A549 (cell line): ENCODE measurements around the gene SMIM30. TPM values are rescaled to one million over a fixed set of nuclear protein-coding genes. Genes with fewer than 3 reads are reported as not detected.

Experiments
- ATAC-seq, 2 experiments: fragments of 200-7000 bp in 1 of 2; fragments of >200 bp in 1 of 2; cut with Nextera tagmentation in 1 of 2; cut with Tn5 transposase in 1 of 2; 3 replicates each; pipeline versions ENCODE4 v1.8.0 to v1.9.1; 2018 to 2020; ENCODE audit warnings: mild to moderate bottlenecking in 1 of 2, moderate library complexity in 1 of 2
- CTCF ChIA-PET: fragments of 300-600 bp; sonication (Branson Sonifier 250); formaldehyde crosslinking; extraction: SDS; loops from one replicate; lab custom pipeline; 2021; ENCODE audit warnings: antibody characterized with exemption, inconsistent platforms; lab: Yijun Ruan, JAX
- POLR2A ChIA-PET: fragments of 350-600 bp; formaldehyde crosslinking; extraction: SDS; loops from one replicate; lab custom pipeline; 2021; ENCODE audit warnings: antibody characterized with exemption, inconsistent platforms; lab: Yijun Ruan, JAX
- DNase-seq, 2 experiments: peaks; one replicate each; pipeline versions ENCODE4 v3.0.0 to v3.0.0-alpha.2; 2011 to 2016; ENCODE audit warnings: low read depth in 1 of 2, low spot score in 1 of 2
- FAIRE-seq: peaks from 2 replicates; lab custom pipeline; 2011; peaks lifted over from hg19 to GRCh38; lab: Jason Lieb, UNC
- H3K27ac ChIP-seq, 2 experiments: fragments of >200 bp; sonication (Bioruptor Twin); formaldehyde crosslinking; 3 replicates each; pipeline ENCODE4 v1.5.1; 2016 to 2017
- H3K4me1 ChIP-seq: fragments of >200 bp; sonication (Bioruptor Twin); formaldehyde crosslinking; 3 replicates; pipeline ENCODE4 v1.6.1; 2016
- H3K4me2 ChIP-seq: fragments of >200 bp; sonication (Bioruptor Twin); formaldehyde crosslinking; 3 replicates; pipeline ENCODE4 v1.6.1; 2016
- H3K4me3 ChIP-seq: fragments of >200 bp; sonication (Bioruptor Twin); formaldehyde crosslinking; 3 replicates; pipeline ENCODE4 v1.5.1; 2016
- H3K9me3 ChIP-seq: fragments of >200 bp; sonication (Bioruptor Twin); formaldehyde crosslinking; 3 replicates; pipeline ENCODE4 v1.6.1; 2016
- BHLHE40 ChIP-seq: IDR thresholded peaks from 2 replicates; pipeline ENCODE4 v1.6.1; 2012; ENCODE audit warnings: low read depth, low read length, inconsistent platforms
- CEBPB ChIP-seq, 2 experiments: fragments of >200 bp in 1 of 2; sonication (Bioruptor Twin) in 1 of 2; formaldehyde crosslinking in 1 of 2; IDR thresholded peaks; 2 replicates each; pipeline ENCODE4 v1.6.1; 2012 to 2016
- CHD2 ChIP-seq: fragments of 150-350 bp; IDR thresholded peaks from 2 replicates; pipeline ENCODE4 v1.6.1; 2014; ENCODE audit warnings: low read length; ENCODE audit not compliant: partially characterized antibody
- CHD4 ChIP-seq: fragments of 200-600 bp; sonication (generic); IDR thresholded peaks from 2 replicates; pipeline ENCODE4 v1.6.1; 2016; ENCODE audit warnings: antibody characterized with exemption, mild to moderate bottlenecking, borderline replicate concordance
- CTCF ChIP-seq: fragments of >200 bp; sonication (Bioruptor Twin); formaldehyde crosslinking; IDR thresholded peaks from 3 replicates; pipeline ENCODE4 v1.5.1; 2016
- EHMT2 ChIP-seq: fragments of 200-600 bp; sonication (generic); IDR thresholded peaks from 2 replicates; pipeline ENCODE4 v1.6.1; 2016; ENCODE audit warnings: antibody characterized with exemption, low read depth, mild to moderate bottlenecking, moderate library complexity
- EP300 ChIP-seq, 2 experiments: fragments of >200 bp; sonication (Bioruptor Twin); formaldehyde crosslinking; IDR thresholded peaks; 2 replicates in 1 of 2; 3 replicates in 1 of 2; pipeline ENCODE4 v1.6.1; 2016 to 2017
- FOSL2 ChIP-seq, 2 experiments: fragments of 450-650 bp in 1 of 2; fragments of >200 bp in 1 of 2; sonication (Bioruptor Twin) in 1 of 2; formaldehyde crosslinking; IDR thresholded peaks; 2 replicates each; pipeline versions ENCODE4 v1.5.0 to v1.6.1; 2016 to 2020; ENCODE audit warnings: mild to moderate bottlenecking in 1 of 2, moderate library complexity in 1 of 2
- HMGXB4 ChIP-seq: fragments of 250-450 bp; sonication (Bioruptor Pico); IDR thresholded peaks from 2 replicates; pipeline ENCODE4 v1.5.0; 2021; ENCODE audit warnings: mild to moderate bottlenecking, moderate library complexity, borderline replicate concordance
- JUN ChIP-seq, 2 experiments: fragments of >200 bp; sonication (Bioruptor Twin); formaldehyde crosslinking; IDR thresholded peaks; 2 replicates in 1 of 2; 3 replicates in 1 of 2; pipeline ENCODE4 v1.6.1; 2016 to 2017
- KDM1A ChIP-seq: fragments of 200-600 bp; sonication (generic); IDR thresholded peaks from 2 replicates; pipeline ENCODE4 v1.6.1; 2016; ENCODE audit warnings: low read depth, mild to moderate bottlenecking
- MAFK ChIP-seq: fragments of 450-650 bp; IDR thresholded peaks from 2 replicates; pipeline ENCODE4 v1.6.1; 2014; ENCODE audit not compliant: partially characterized antibody
- MYC ChIP-seq: IDR thresholded peaks from 2 replicates; pipeline ENCODE4 v1.6.1; 2012; ENCODE audit warnings: mild to moderate bottlenecking, inconsistent platforms, low read length, improper control_type of control experiment, borderline replicate concordance
- NFE2L2 ChIP-seq: fragments of 150-350 bp; conservative IDR thresholded peaks from 2 replicates; pipeline ENCODE4 v1.6.1; 2014; ENCODE audit warnings: low read length
- POLR2A ChIP-seq: IDR thresholded peaks from 2 replicates; pipeline ENCODE4 v1.6.1; 2012; ENCODE audit warnings: mild to moderate bottlenecking, low read length
- POLR2AphosphoS2 ChIP-seq: conservative IDR thresholded peaks from 2 replicates; pipeline ENCODE4 v1.6.1; 2012; ENCODE audit warnings: low read length, improper control_type of control experiment, inconsistent platforms
- RARB ChIP-seq: fragments of 250-450 bp; sonication (Bioruptor Pico); IDR thresholded peaks from 2 replicates; pipeline ENCODE4 v1.8.0; 2021; ENCODE audit warnings: mild to moderate bottlenecking, moderate library complexity
- RNF2 ChIP-seq: fragments of 200-600 bp; sonication (generic); IDR thresholded peaks from 2 replicates; pipeline ENCODE4 v1.6.1; 2016; ENCODE audit warnings: low read depth, mild to moderate bottlenecking, antibody characterized with exemption, moderate library complexity, borderline replicate concordance
- TFCP2L1 ChIP-seq: fragments of 250-450 bp; sonication (Bioruptor Pico); IDR thresholded peaks from 2 replicates; pipeline ENCODE4 v1.5.0; 2021; ENCODE audit warnings: mild to moderate bottlenecking
- ZC3H11A ChIP-seq: fragments of 450-650 bp; IDR thresholded peaks from 2 replicates; pipeline ENCODE4 v1.6.1; 2014; ENCODE audit warnings: antibody characterized with exemption, mild to moderate bottlenecking
- ZFP36 ChIP-seq: fragments of 450-650 bp; IDR thresholded peaks from 2 replicates; pipeline ENCODE4 v1.6.1; 2014; ENCODE audit warnings: borderline replicate concordance; ENCODE audit not compliant: partially characterized antibody
- ZNF302 ChIP-seq: fragments of 250-450 bp; sonication (Bioruptor Pico); IDR thresholded peaks from 2 replicates; pipeline ENCODE4 v1.9.0; 2021; ENCODE audit warnings: inconsistent platforms, mild to moderate bottlenecking, moderate library complexity
- ZSCAN20 ChIP-seq: fragments of 250-450 bp; sonication (Bioruptor Pico); IDR thresholded peaks from 2 replicates; pipeline ENCODE4 v1.8.0; 2022; ENCODE audit warnings: mild to moderate bottlenecking, moderate library complexity
- WGBS: methylation state at CpG from one replicate; pipeline ENCODE4 v1.1.6; 2017; ENCODE audit errors: missing lambda C conversion rate; 5-methylcytosine and 5-hydroxymethylcytosine counted together
- polyA plus RNA-seq, 4 experiments: library from polyadenylated mRNA; depleted of rRNA in 3 of 4; stranded (reverse); fragments of >200 nt; fragmentation: RNase III in 1 of 4; extraction: RNeasy Plus Mini Kit Qiagen cat#74134 plus additional on column Dnase treatment in 1 of 4; gene quantifications; 2 replicates in 3 of 4; 3 replicates in 1 of 4; pipeline ENCODE4 v1.2.3, GENCODE V29; 2011 to 2017
- TF ChIP-seq, protein P1 (sequence below): IDR thresholded peaks from 2 replicates; pipeline ENCODE4 v1.6.1; 2012
- TF ChIP-seq, protein P2 (sequence below): fragments of >200 bp; sonication (Bioruptor Twin); formaldehyde crosslinking; IDR thresholded peaks from 3 replicates; pipeline ENCODE4 v1.6.1; 2016
- TF ChIP-seq, protein P3 (sequence below): IDR thresholded peaks from 2 replicates; pipeline ENCODE4 v1.6.1; 2012
- TF ChIP-seq, protein P4 (sequence below): fragments of 250-450 bp; sonication (Bioruptor Pico); IDR thresholded peaks from 2 replicates; pipeline ENCODE4 v1.5.0; 2020; ENCODE audit warnings: low read depth, mild to moderate bottlenecking, moderate library complexity

Gene SMIM30
- polyA plus RNA-seq, 2 of the 4 experiments (the other 2 are of a cell fraction) = 47.1 to 62.7 TPM

GRCh38 chr7:113141803-113142202 lies 23.4 kb upstream of the SMIM30 start:
- ATAC-seq = no peak
- ChIA-PET CTCF (interaction anchor here (1.5 kb wide), 1 partner anchor 18 kb away, joined by 5 read pairs; no protein-coding TSS in a partner anchor), POLR2A (no interaction called here)

DNA sequence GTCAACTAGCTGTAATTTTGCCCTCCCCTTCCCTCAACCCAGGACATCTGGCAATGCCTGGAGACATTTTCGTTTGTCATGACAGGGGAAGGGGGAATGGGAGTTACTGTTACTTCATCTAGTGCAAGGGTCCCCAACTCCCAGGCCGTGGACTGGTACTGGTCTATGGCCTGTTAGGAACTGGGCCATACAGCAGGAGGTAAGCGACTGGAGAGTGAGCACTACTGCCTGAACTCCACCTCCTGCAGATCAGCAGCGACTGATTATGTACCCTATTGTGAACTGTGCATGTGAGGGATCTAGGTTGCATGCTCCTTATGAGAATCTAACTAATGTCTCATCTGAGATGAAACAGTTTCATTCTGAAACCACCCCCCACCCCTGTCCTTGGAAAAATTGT lies 22.6 kb upstream of the SMIM30 start:
- no peak for ATAC-seq
- FAIRE-seq = no peak
- Histone ChIP-seq H3K9me3 (no peaks in the 10 kb centered on the region), H3K4me3 (no peak overlapping the region), H3K4me2 (no peak overlapping the region), H3K27ac (no peak overlapping the region), H3K4me1 (no peaks in the 10 kb centered on the region)
- DNase-seq = no peak
- WGBS = 0% methylated on average over 3 of the region's 4 CpGs
- ChIA-PET CTCF (interaction anchor here (1.5 kb wide), 1 partner anchor 19 kb away, joined by 5 read pairs; no protein-coding TSS in a partner anchor), POLR2A (no interaction called here)
- no peak for TF ChIP-seq POLR2A
- TF ChIP-seq NFE2L2 = no peak
- TF ChIP-seq EHMT2 = no peak
- TF ChIP-seq ZFP36 = no peak
- TF ChIP-seq POLR2AphosphoS2 = no peak
- no peak for TF ChIP-seq FOSL2 (IDR thresholded peaks at IDR 0.05)
- no peak for TF ChIP-seq FOSL2 (CRISPR knock-in tag; IDR thresholded peaks at IDR 0.05)
- TF ChIP-seq, protein P1, sequence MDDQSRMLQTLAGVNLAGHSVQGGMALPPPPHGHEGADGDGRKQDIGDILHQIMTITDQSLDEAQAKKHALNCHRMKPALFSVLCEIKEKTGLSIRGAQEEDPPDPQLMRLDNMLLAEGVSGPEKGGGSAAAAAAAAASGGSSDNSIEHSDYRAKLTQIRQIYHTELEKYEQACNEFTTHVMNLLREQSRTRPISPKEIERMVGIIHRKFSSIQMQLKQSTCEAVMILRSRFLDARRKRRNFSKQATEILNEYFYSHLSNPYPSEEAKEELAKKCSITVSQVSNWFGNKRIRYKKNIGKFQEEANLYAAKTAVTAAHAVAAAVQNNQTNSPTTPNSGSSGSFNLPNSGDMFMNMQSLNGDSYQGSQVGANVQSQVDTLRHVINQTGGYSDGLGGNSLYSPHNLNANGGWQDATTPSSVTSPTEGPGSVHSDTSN = no peak
- no peak for TF ChIP-seq BHLHE40
- TF ChIP-seq JUN (IDR thresholded peaks at IDR 0.05) = no peak
- TF ChIP-seq CHD4 = no peak
- no peak for TF ChIP-seq RARB (CRISPR knock-in tag)
- TF ChIP-seq CHD2 = no peak
- no peak for TF ChIP-seq RNF2
- no peak for TF ChIP-seq ZSCAN20 (CRISPR knock-in tag)
- TF ChIP-seq, protein P2, sequence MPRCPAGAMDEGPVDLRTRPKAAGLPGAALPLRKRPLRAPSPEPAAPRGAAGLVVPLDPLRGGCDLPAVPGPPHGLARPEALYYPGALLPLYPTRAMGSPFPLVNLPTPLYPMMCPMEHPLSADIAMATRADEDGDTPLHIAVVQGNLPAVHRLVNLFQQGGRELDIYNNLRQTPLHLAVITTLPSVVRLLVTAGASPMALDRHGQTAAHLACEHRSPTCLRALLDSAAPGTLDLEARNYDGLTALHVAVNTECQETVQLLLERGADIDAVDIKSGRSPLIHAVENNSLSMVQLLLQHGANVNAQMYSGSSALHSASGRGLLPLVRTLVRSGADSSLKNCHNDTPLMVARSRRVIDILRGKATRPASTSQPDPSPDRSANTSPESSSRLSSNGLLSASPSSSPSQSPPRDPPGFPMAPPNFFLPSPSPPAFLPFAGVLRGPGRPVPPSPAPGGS = no peak
- TF ChIP-seq EP300 (IDR thresholded peaks at IDR 0.05) = no peak
- TF ChIP-seq ZC3H11A = no peak
- TF ChIP-seq KDM1A = no peak

More at GRCh38 chr7:113141803-113142202, 23.4 kb upstream of the SMIM30 start:
- no peak for DNase-seq
- Histone ChIP-seq H3K4me1 (no peaks in the 10 kb centered on the region), H3K27ac (no peak overlapping the region), H3K9me3 (no peaks in the 10 kb centered on the region), H3K4me2 (no peak overlapping the region), H3K4me3 (no peak overlapping the region)
- FAIRE-seq = no peak
- TF ChIP-seq HMGXB4 (CRISPR knock-in tag) = no peak
- TF ChIP-seq, protein P3, sequence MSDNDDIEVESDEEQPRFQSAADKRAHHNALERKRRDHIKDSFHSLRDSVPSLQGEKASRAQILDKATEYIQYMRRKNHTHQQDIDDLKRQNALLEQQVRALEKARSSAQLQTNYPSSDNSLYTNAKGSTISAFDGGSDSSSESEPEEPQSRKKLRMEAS = no peak
- TF ChIP-seq MAFK = no peak
- no peak for TF ChIP-seq CEBPB (IDR thresholded peaks at IDR 0.05)
- TF ChIP-seq, protein P4, sequence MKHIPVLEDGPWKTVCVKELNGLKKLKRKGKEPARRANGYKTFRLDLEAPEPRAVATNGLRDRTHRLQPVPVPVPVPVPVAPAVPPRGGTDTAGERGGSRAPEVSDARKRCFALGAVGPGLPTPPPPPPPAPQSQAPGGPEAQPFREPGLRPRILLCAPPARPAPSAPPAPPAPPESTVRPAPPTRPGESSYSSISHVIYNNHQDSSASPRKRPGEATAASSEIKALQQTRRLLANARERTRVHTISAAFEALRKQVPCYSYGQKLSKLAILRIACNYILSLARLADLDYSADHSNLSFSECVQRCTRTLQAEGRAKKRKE (CRISPR knock-in tag) = no peak
- no peak for TF ChIP-seq TFCP2L1
- TF ChIP-seq MYC = no peak
- TF ChIP-seq CTCF = no peak
- no peak for TF ChIP-seq EHMT2
- TF ChIP-seq ZNF302 (CRISPR knock-in tag) = no peak
